NCI-H1694 treated with DMSO at 0.1 percent for 48 hours (cell line): ENCODE data around the gene FAAP100.

ENCODE experiments used
- DNase-seq: peaks from one replicate; lab custom pipeline; 2025; lab: John Stamatoyannopoulos, UW

FAAP100 gene

GRCh38 chr17:81524039-81524864 lies 27.9 kb downstream of the FAAP100 start:
- no peak for DNase-seq

GRCh38 chr17:81523402-81524038 lies 28.6 kb downstream of the FAAP100 start:
- DNase-seq, result peak; percentile 26

GRCh38 chr17:81522491-81523401 lies 29.4 kb downstream of the FAAP100 start:
- DNase-seq, result peak; percentile 55

GRCh38 chr17:81520021-81520901 lies 31.9 kb downstream of the FAAP100 start:
- no peak for DNase-seq

GRCh38 chr17:81519284-81520020 lies 32.7 kb downstream of the FAAP100 start:
- no peak for DNase-seq

- DNase-seq, result no peak
Measured at GRCh38 chr17:81518785-81519283, 33.3 kb downstream of the FAAP100 start.

GRCh38 chr17:81518113-81518784 lies 33.9 kb downstream of the FAAP100 start:
- no peak for DNase-seq

- no peak for DNase-seq
Measured at GRCh38 chr17:81517339-81518112, 34.6 kb downstream of the FAAP100 start.

GRCh38 chr17:81517009-81517338 lies 35.2 kb downstream of the FAAP100 start:
- no peak for DNase-seq

- no peak for DNase-seq
Measured at GRCh38 chr17:81516439-81516838, 35.7 kb downstream of the FAAP100 start.

GRCh38 chr17:81515530-81516041 lies 36.6 kb downstream of the FAAP100 start:
- DNase-seq, result no peak

GRCh38 chr17:81514739-81515529 lies 37.2 kb downstream of the FAAP100 start:
- peak; percentile 37 for DNase-seq

- DNase-seq, result no peak
Measured at GRCh38 chr17:81514489-81514738, 37.7 kb downstream of the FAAP100 start.

GRCh38 chr17:81513753-81514488 lies 38.2 kb downstream of the FAAP100 start:
- DNase-seq, result peak; percentile 42

- peak; percentile 59 for DNase-seq
Measured at GRCh38 chr17:81513372-81513752, 38.8 kb downstream of the FAAP100 start.

- peak; percentile 85 for DNase-seq
Measured at GRCh38 chr17:81512562-81513371, 39.4 kb downstream of the FAAP100 start, which contains the start of gene ACTG1. Gene ACTG1, minus strand, starts transcription at chr17:81512799. Its CDS starts 445 bp downstream, at chr17:81512354.
